HL-60 (cell line): ENCODE measurements around the gene FARP1.

Source experiments
- DNase-seq, 2 experiments: peaks; one replicate each; pipeline ENCODE4 v3.0.0-alpha.2; 2010 to 2020; ENCODE audit warnings: low read depth in 1 of 2, low spot score in 1 of 2
- H3K27ac ChIP-seq: fragments of 250-450 bp; sonication (Bioruptor Pico); replicated peaks from 2 replicates; pipeline ENCODE4 v1.5.1; 2020; ENCODE audit warnings: mild to moderate bottlenecking, moderate library complexity
- H3K27me3 ChIP-seq: fragments of 250-450 bp; sonication (Bioruptor Pico); 2 replicates; pipeline ENCODE4 v1.5.1; 2021; ENCODE audit warnings: mild to moderate bottlenecking, moderate library complexity; ENCODE audit not compliant: insufficient read depth, poor library complexity, severe bottlenecking
- H3K4me3 ChIP-seq: replicated peaks from 2 replicates; pipeline ENCODE4 v1.5.1; 2011; ENCODE audit warnings: mild to moderate bottlenecking, control low read depth, low read length; ENCODE audit not compliant: insufficient read depth
- CTCF ChIP-seq: IDR thresholded peaks from one replicate; pipeline ENCODE4 v1.5.1; 2011; ENCODE audit warnings: low read length, control low read depth, inconsistent platforms; ENCODE audit not compliant: insufficient read depth
- GABPA ChIP-seq: IDR thresholded peaks from 2 replicates; pipeline ENCODE4 v1.6.1; 2012; ENCODE audit warnings: low read depth
- POLR2AphosphoS5 ChIP-seq: IDR thresholded peaks from 2 replicates; pipeline ENCODE4 v1.6.1; 2012; ENCODE audit warnings: low read depth
- REST ChIP-seq: IDR thresholded peaks from 2 replicates; pipeline ENCODE4 v1.6.1; 2012; ENCODE audit warnings: low read depth; ENCODE audit not compliant: insufficient replicate concordance
- SPI1 ChIP-seq: IDR thresholded peaks from 2 replicates; pipeline ENCODE4 v1.6.1; 2012; ENCODE audit warnings: low read depth, mild to moderate bottlenecking, borderline replicate concordance

FARP1 gene

DNA sequence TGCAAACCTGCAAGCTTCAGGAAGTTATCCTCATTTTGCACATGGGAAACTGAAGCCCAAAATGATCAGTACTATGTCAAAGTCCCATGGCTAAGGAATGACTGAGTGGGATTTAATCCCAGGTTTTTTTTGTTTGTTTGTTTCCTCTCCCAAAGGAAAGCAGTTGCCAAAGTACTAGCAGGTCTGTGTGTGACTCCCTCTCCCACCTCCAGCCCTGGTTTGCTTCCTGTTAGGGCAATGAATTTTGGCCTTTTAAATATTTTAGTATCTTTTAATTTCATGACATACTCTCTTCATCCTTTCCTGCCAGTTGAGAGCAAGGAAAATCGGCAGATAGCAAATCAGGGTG is 168.3 kb downstream of the FARP1 start:
- no peak for DNase-seq
- no peak overlapping the region for H3K4me3 ChIP-seq

GRCh38 chr13:98312606-98313005 is 169.7 kb downstream of the FARP1 start:
- Histone ChIP-seq H3K27ac (no peak overlapping the region), H3K4me3 (no peak overlapping the region), H3K27me3 (peaks cover 9% of the 10 kb centered on the region)
- TF ChIP-seq REST (no peak), CTCF (no peak), GABPA (no peak), SPI1 (no peak), POLR2AphosphoS5 (no peak)
- no peak for DNase-seq

More for the DNA sequence above, 168.3 kb downstream of the FARP1 start:
- H3K27me3 ChIP-seq, result peaks cover 9% of the 10 kb centered on the region
- no peak for TF ChIP-seq REST
- TF ChIP-seq POLR2AphosphoS5, result no peak
- no peak for TF ChIP-seq CTCF
- no peak for TF ChIP-seq SPI1
- no peak for TF ChIP-seq GABPA
- no peak overlapping the region for H3K27ac ChIP-seq

- DNase-seq, result no peak
- Histone ChIP-seq H3K4me3 (no peak overlapping the region), H3K27ac (no peak overlapping the region), H3K27me3 (peaks cover 9% of the 10 kb centered on the region)
- no peak for TF ChIP-seq GABPA
- no peak for TF ChIP-seq SPI1
- no peak for TF ChIP-seq REST
- no peak for TF ChIP-seq POLR2AphosphoS5
- no peak for TF ChIP-seq CTCF
Observed at GRCh38 chr13:98313023-98313921, 170.4 kb downstream of the FARP1 start.
